Omental fat pad (tissue), 4 donors: Measurements from ENCODE around the gene BPNT1. TPM values are rescaled to one million over a fixed set of nuclear protein-coding genes. Genes with fewer than 3 reads are reported as not detected.

Source experiments
- ATAC-seq: fragments of 150-250 bp; one replicate; pipeline ENCODE4 v1.9.1; 2016; ENCODE audit warnings: mild to moderate bottlenecking, moderate library complexity; ENCODE audit not compliant: low FRiP score
- DNase-seq: peaks from one replicate; pipeline ENCODE4 v3.0.0-alpha.2; 2019; ENCODE audit warnings: low spot score
- CTCF ChIP-seq, 3 donors: fragments of 450-650 bp; IDR thresholded peaks; one replicate each; pipeline ENCODE4 v1.5.1; 2016 to 2017; ENCODE audit warnings: antibody characterized with exemption in 3 of 3, mild to moderate bottlenecking in 3 of 3, moderate library complexity in 2 of 3
- total RNA-seq, 4 donors: library from RNA; depleted of rRNA; stranded (reverse); fragments of >200 nt; gene quantifications; one replicate each; pipeline ENCODE4 v1.1.0, GENCODE V29; 2016

The BPNT1 gene
- total RNA-seq, 4 donors from 2014 or later, result 14.7 to 26.3 (median 20.5) TPM

- DNase-seq (no peak), ATAC-seq (no peak)
- no peak for TF ChIP-seq CTCF (IDR thresholded peaks at IDR 0.05)
These were observed 22.1 kb downstream of the BPNT1 start for GRCh38 chr1:220067269-220068204.

- DNase-seq (no peak), ATAC-seq (no peak)
- no peak for TF ChIP-seq CTCF (IDR thresholded peaks at IDR 0.05)
These were observed 27.0 kb downstream of the BPNT1 start for GRCh38 chr1:220062629-220063028.

DNA sequence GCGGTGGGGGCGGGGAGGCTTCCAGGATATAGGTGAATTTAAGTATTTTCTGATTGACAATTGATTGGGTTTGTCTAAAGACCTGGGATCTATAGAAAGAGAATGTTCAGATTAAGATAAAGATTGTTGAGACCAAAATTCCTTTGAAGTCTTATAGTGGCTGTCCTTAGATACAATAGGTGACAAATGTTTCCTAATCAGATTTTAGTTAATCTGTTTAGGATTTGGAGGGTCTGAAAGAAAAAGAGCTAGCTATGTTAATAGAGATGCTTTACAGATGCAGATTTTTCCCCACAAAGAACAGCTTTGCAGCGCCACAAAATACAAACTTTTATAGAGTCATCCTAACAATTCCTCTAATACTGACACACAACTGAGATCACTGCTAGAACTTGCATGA, 28.7 kb downstream of the BPNT1 start:
- no peak for DNase-seq
- no peak for TF ChIP-seq CTCF (IDR thresholded peaks at IDR 0.05)
- no peak for ATAC-seq

DNA sequence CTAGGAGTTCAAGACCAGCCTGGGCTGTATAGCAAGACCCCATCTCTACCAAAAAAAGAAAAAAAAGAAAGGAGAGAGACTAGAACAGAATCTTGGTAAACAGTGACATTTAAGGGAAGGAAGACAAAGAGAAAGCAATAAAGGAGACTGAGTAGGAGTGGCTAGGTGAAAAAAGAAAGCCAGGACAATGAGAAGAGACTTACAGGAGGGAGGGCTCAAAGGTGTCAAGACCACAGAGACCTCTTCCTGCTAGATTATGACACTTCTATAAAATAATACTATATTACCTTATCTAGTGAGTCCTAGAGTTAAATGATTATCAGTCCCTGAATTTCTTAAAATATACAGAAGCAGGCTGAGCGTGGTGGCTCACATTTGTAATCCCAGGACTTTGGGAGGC, 33.2 kb downstream of the BPNT1 start:
- no peak for ATAC-seq
- no peak for DNase-seq
- no peak for TF ChIP-seq CTCF (IDR thresholded peaks at IDR 0.05)

GRCh38 chr1:220046052-220046930, 43.3 kb downstream of the BPNT1 start, which contains the start of gene EPRS1:
Gene EPRS1, minus strand, starts transcription at chr1:220046505. Its CDS starts 117 bp downstream, at chr1:220046388.
- ATAC-seq, result peak; percentile 99
- peak; percentile 50 for DNase-seq
- TF ChIP-seq CTCF (IDR thresholded peaks at IDR 0.05), result peak in 2 of 3 donors; percentile 6 to 88

DNA sequence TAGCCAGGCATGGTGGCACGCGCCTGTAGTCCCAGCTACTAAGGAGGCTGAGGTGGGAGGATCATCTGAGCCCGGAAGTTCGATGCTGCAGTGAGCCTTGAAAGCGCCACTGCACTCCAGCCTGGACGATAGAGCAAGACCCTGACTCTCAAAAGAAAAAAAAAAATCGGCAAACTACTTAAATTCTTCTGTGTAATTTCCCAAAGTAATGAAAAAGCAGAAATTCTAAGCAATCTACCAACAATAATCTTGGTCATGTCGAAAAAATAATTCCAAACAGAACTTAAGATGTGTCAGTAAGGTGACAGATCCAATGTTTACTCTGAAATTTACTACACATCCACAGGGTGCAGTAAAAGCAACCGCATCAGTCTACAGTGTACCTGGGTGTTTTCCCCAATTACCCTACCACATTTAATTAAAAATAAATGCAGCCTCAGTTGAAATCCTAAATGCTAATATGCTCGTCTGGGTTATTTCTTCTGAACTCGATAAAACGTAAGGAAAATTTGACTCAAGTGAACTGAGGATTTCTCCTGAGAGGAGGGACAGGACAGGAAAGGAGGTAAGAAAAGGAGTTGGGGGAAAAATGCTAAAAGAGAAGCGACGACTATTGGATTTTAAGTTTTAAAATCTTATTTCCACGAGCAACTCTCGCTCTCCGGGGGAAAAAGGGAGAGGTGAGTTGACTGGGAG, 44.1 kb downstream of the BPNT1 start:
- DNase-seq (no peak), ATAC-seq (no peak)
- TF ChIP-seq CTCF (IDR thresholded peaks at IDR 0.05), result no peak
